Measurements from ENCODE around the gene ST7. TPM values are rescaled to one million over a fixed set of nuclear protein-coding genes. Genes with fewer than 3 reads are reported as not detected.

The ST7 gene
- total and polyA plus RNA-seq, 2 of the 8 experiments (the other 6 are each of a cell fraction or from before 2014, with no cell fraction given), result 16.3 to 18.0 TPM

DNA sequence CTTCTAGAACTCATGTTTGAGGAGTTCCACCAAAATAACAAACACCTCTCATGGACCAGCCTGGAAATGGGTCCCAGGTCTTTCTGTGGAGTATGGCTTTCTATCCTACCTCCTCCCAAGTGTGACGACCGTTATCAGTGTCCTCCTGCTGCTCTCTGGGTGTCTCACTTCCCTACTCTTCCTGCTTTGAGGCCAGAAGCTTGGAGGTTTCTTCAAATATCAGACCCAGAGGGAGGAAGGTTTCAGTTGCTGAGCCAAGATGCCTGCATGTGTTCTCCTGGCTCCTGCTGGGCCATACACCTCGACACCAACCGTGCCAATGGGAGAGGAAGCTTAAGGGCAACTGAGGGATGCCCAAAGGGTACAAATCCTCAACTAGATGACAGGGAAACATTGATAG, 255.0 kb downstream of the ST7 start:
- H3K27me3 ChIP-seq (replicated peaks in 1 of 4; ENCODE audit: control insufficient read depth in 3 of 4, extremely low read depth in 1 of 4, insufficient read depth in 3 of 4, low read length in 3 of 4), result no peaks in the 10 kb centered on the region
- H3K18ac ChIP-seq (ENCODE audit: extremely low read depth, low read length), result no peak overlapping the region
- no peak for TF ChIP-seq RNF2 (IDR thresholded peaks at IDR 0.05; ENCODE audit: borderline replicate concordance, low read depth, low read length, missing control alignments, poor library complexity, severe bottlenecking)
- no peak for TF ChIP-seq JUND (IDR thresholded peaks at IDR 0.05; ENCODE audit: low read length)
- TF ChIP-seq NANOG (IDR thresholded peaks at IDR 0.05; ENCODE audit: insufficient read depth, low read depth, low read length, poor library complexity, severe bottlenecking), result no peak
- TF ChIP-seq CTBP2 (IDR thresholded peaks at IDR 0.05; ENCODE audit: borderline replicate concordance, insufficient read depth, insufficient read length, low read length), result no peak
- TF ChIP-seq RFX5 (IDR thresholded peaks at IDR 0.05; ENCODE audit: borderline replicate concordance, low read depth, low read length), result no peak
- no peak overlapping the region for H2BK15ac ChIP-seq (ENCODE audit: low read length)
- DNase-seq (ENCODE audit: low read depth in 1 of 2, low spot score in 2 of 2) (no peak), FAIRE-seq (no peak)
- H3K23ac ChIP-seq (ENCODE audit: insufficient read length), result no peak overlapping the region
- H2AK5ac ChIP-seq (ENCODE audit: low read depth, low read length), result no peak overlapping the region
- H2BK12ac ChIP-seq (ENCODE audit: low read depth, low read length), result no peak overlapping the region
- no peak overlapping the region for H3K4me2 ChIP-seq (ENCODE audit: insufficient read depth in 1 of 2, low read depth in 2 of 2, low read length in 2 of 2)
- WGBS, 2 experiments (ENCODE audit: extremely low coverage in 1 of 2, insufficient coverage in 1 of 2, insufficient read length in 1 of 2, insufficient replicate concordance in 2 of 2, low coverage in 1 of 2, low lambda C conversion rate in 2 of 2, missing lambda C conversion rate in 1 of 2), result 90% methylated on average over 4 of the region's 4 CpGs; no CpG with 5 or more reads in 1 of the 2 experiments
- H3K4me1 ChIP-seq (replicated peaks in 1 of 4; ENCODE audit: control insufficient read depth in 3 of 4, insufficient read depth in 4 of 4, low read length in 3 of 4), result no peaks in the 10 kb centered on the region; a peak in 1 of 7 replicates
- H3K4ac ChIP-seq (replicated peaks; ENCODE audit: insufficient read length, low read depth, low read length), result no peak overlapping the region
- no peaks in the 10 kb centered on the region for H3K79me2 ChIP-seq (ENCODE audit: control insufficient read depth in 1 of 2, insufficient read depth in 2 of 2, low read length in 2 of 2)
- no peak overlapping the region for H3K27ac ChIP-seq (ENCODE audit: low read depth, low read length)
- H3K56ac ChIP-seq (replicated peaks; ENCODE audit: insufficient read length, low read depth, low read length), result no peak overlapping the region
- no peak overlapping the region for H3K4me3 ChIP-seq (ENCODE audit: extremely low read depth in 1 of 4, insufficient read depth in 2 of 4, low read depth in 3 of 4, low read length in 4 of 4)
- H2BK120ac ChIP-seq (replicated peaks; ENCODE audit: low read depth, low read length), result no peak overlapping the region
- no peaks in the 10 kb centered on the region; the same call in 1 of the 2 replicates for H3K23me2 ChIP-seq (ENCODE audit: low read depth, low read length)
- H3K9ac ChIP-seq (replicated peaks in 1 of 4; ENCODE audit: extremely low read depth in 1 of 4, low read depth in 3 of 4, low read length in 3 of 4), result no peak overlapping the region
- CTCF ChIA-PET (ENCODE audit: partially characterized antibody), result no interaction called here
- no peaks in the 10 kb centered on the region for H3K9me3 ChIP-seq (ENCODE audit: insufficient read depth in 2 of 2, low read depth in 1 of 2, low read length in 1 of 2)
- peaks cover 0 to 2% (median 0%) of the 10 kb centered on the region in 4 experiments; a peak in 1 of 8 replicates for H3K36me3 ChIP-seq (ENCODE audit: control insufficient read depth in 2 of 4, insufficient read depth in 4 of 4, low read length in 3 of 4)
- H3K79me1 ChIP-seq (ENCODE audit: low read depth, low read length), result no peaks in the 10 kb centered on the region; the same call in 1 of the 2 replicates
- H4K20me1 ChIP-seq (replicated peaks in 1 of 2; ENCODE audit: control insufficient read depth in 1 of 2, insufficient read depth in 2 of 2, low read length in 2 of 2), result no peaks in the 10 kb centered on the region
- no peak overlapping the region for H3K14ac ChIP-seq (ENCODE audit: insufficient read length)
- H2BK5ac ChIP-seq (ENCODE audit: low read depth, low read length), result no peak overlapping the region
- no peak overlapping the region for H4K5ac ChIP-seq (ENCODE audit: insufficient read length, low read depth, low read length)
- no peak overlapping the region for H4K91ac ChIP-seq (replicated peaks; ENCODE audit: insufficient read length, low read length)
- no peak overlapping the region for H2AFZ ChIP-seq (ENCODE audit: low read length)
- no peak overlapping the region for H2BK20ac ChIP-seq (ENCODE audit: low read length)
- no peak overlapping the region for H4K8ac ChIP-seq (ENCODE audit: extremely low read depth, insufficient read depth, low read length)
- POLR2A ChIA-PET (ENCODE audit: partially characterized antibody), result no interaction called here

Measured in H1 (cell line).